HG03103 (cell line): ENCODE data around the gene SLC23A2.
"Not testable (repeated sequence)": the region's sequence is repeated elsewhere in the genome, so short reads cannot be mapped to it uniquely, and the experiment has no call there.

ENCODE experiments used
- ATAC-seq: cut with Tn5 transposase; IDR thresholded peaks from one replicate; pipeline ENCODE4 v1.9.1; 2021; ENCODE audit warnings: low read depth; ENCODE audit not compliant: unreplicated experiment

Gene SLC23A2

GRCh38 chr20:5013682-5014447, 12.6 kb upstream of the SLC23A2 start:
- no peak for ATAC-seq

DNA sequence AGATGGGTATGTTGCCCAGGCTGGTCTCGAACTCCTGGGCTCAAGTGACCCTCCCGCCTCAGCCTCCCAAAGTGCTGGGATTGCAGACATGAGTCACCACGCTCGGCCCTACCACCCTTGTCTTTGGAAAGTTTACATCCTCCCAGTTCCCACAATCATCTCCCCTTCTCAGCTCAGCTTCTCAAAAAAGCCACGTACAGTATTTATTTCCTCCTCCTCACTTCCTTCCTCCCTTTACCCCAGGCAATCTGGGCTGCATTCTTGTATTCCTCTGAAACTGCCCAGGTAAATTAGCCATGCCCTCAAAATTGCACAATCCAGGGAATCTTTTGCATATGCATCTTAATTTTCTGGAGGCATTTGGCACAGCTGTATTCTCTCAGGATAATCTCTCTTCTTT, 7.4 kb upstream of the SLC23A2 start:
- no peak for ATAC-seq

- no peak for ATAC-seq
Measured at GRCh38 chr20:5005326-5005725, 4.0 kb upstream of the SLC23A2 start.

DNA sequence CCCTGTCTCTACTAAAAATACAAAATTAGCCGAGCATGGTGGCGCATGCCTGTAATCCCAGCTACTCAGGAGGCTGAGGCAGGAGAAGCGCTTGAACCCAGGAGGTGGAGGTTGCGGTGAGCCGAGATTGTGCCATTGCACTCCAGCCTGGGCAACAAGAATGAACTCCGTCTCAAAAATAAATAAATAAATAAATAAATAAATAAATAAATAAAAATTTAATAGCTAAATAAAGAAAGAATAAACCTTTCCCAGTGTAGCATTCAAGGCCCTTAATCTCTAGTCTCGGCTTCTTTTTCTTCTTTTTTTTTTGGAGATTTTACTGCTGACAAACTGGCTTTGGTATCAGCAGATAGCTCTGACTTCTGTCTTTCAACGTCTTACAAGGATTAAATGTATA, 3.5 kb upstream of the SLC23A2 start:
- not testable (repeated sequence) for ATAC-seq

GRCh38 chr20:5003626-5004025, 2.3 kb upstream of the SLC23A2 start:
- ATAC-seq, result no peak

GRCh38 chr20:5002077-5002413, 735 bp upstream of the SLC23A2 start:
- ATAC-seq, result no peak

DNA sequence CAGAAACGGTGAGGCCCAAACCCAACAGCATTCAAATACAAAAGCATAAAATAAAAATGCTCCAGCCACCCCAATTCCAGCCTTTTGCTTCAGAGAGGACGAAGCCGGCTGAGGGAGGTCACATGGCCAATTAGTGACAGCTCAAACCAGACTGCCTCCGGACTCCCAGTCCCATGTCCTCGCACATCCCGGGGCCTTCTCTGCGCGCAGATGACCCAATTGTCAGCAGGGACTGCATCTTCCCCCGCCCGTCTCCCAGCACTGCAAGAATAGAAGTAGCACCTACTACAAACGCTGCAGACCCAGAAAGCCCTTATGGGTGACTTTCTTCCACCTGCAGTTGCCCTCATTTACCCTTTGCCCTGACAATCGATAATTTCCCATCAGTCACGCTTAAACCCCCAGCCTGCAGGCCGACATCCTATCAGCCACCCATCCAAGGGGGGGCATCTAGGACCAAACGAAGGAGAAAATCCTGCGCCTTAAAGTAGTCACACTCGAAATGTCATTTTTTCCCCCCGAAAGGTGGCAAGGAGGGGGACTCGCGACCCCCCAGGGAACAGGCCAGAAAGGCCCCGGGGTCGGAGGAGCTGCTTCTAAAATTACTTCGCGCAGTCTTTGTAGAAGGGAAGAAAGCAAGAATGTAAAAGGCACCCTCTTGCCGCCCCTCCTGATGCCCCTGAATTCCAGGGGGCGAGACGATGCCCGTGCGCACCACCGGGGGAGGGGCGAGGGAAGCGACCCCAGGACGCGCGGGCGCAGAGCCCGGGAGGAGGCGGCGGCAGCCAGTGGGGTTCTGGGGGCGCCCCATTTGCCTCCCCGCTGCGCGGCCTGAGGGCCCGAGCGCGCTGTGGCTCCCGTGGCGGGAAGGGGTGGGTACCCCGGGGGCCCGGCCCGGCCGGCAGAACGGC, 792 bp downstream of the SLC23A2 start:
- peak; percentile 23 for ATAC-seq

DNA sequence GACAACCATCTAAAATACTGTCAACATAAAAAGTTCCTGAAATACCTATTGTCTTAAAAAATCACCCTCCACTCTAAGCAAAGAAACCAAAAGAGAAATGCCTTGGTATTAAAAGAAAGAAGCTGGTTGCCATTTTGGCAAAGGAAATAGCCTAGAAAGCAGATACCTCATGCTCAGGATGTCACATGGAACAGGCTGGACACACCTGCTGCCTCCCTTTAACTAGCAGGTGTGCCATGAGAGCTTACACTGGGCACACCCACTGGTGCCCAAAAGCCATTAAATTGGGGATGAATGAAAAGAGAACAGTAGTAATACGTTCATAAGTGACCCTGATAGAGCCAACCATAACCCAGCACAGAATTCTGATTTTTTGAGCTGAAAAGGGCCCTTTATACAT, 1.5 kb downstream of the SLC23A2 start:
- no peak for ATAC-seq

DNA sequence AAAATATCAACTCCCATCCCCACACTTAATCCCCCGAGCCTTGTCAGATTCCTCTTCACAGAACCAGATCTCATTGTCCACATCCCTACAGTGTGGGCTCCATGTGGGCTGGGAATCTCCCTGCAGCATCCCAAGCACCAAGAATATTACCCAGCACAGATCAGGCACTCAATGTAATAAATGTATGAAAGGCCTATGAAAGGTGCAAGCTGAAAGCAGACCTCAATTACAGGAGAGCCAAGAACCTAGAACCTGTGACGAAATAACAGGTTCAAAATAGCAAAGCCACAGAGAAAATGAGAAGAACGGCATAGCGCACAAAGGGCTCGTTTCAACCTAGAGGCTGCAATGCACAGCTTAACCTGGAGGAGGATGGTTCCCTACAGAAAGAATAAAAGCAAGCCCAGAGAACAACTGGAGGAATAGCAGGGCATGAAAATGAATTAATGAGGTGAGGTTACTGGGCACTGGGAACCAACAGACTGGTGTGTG, 3.1 kb downstream of the SLC23A2 start:
- ATAC-seq, result no peak

GRCh38 chr20:4997222-4997621, 4.1 kb downstream of the SLC23A2 start:
- no peak for ATAC-seq

GRCh38 chr20:4989570-4989969, 11.7 kb downstream of the SLC23A2 start:
- ATAC-seq, result no peak

GRCh38 chr20:4987130-4987529, 14.2 kb downstream of the SLC23A2 start:
- ATAC-seq, result no peak

- no peak for ATAC-seq
Measured at GRCh38 chr20:4985658-4986057, 15.7 kb downstream of the SLC23A2 start.

- no peak for ATAC-seq
Measured at GRCh38 chr20:4982281-4982680, 19.0 kb downstream of the SLC23A2 start.

- no peak for ATAC-seq
Measured at GRCh38 chr20:4979841-4980410, 21.4 kb downstream of the SLC23A2 start.

- no peak for ATAC-seq
Measured at GRCh38 chr20:4978050-4978918, 23.0 kb downstream of the SLC23A2 start.

DNA sequence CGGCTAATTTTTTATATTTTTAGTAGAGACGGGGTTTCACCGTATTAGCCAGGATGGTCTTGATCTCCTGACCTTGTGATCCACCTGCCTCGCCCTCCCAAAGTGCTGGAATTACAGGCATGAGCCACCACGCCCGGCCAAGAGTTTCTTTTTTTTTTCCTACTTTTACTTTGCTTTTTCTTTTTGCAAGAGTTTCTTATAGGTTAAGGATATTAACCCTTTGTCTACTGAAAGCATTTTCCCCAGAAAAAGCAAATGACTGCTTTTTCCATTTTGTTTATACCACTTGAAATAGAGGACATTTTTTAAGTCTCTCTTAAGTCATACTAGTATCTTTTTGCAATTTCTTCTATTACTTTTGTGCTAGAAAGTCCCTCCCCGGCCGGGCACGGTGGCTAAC, 25.3 kb downstream of the SLC23A2 start:
- ATAC-seq, result not testable (repeated sequence)

- ATAC-seq, result peak; percentile 86
Measured at GRCh38 chr20:4973330-4974097, 27.8 kb downstream of the SLC23A2 start.

GRCh38 chr20:4972506-4973251, 28.6 kb downstream of the SLC23A2 start:
- no peak for ATAC-seq
